NCI-H146 treated with DMSO at 0.1 percent for 48 hours (cell line): ENCODE measurements around the gene RPS24.

Experiments
- DNase-seq: peaks from one replicate; lab custom pipeline; 2025; ENCODE audit not compliant: unreplicated experiment; lab: John Stamatoyannopoulos, UW

Gene RPS24

GRCh38 chr10:78081292-78081691 lies 47.6 kb downstream of the RPS24 start:
- no peak for DNase-seq

DNA sequence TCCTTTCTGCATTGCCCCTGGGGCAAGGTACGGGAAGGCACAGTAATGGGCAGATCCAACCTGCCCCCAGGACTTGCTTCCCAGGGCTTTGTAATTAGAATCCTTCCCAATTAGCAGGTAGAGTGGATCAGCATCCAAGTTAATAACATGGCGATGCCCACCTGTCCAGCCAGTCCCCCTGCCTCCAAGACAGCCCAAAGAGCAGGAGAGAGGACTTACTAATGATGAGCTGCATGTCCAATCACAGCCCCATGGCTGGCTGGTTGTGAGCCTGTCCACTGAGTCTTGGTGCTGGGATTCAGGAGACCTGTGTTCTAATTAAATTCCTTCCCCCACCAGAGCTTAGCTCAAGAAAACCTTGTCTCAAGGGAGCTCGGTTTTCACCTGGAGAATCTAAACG lies 49.0 kb downstream of the RPS24 start:
- DNase-seq, result no peak
